IPS-18a (cell line): ENCODE measurements around the gene IFRD2.

ENCODE experiments used
- H3K27ac ChIP-seq: one replicate; pipeline ENCODE4 v1.5.1; 2013; ENCODE audit warnings: low read length
- H3K27me3 ChIP-seq: one replicate; pipeline ENCODE4 v1.6.1; 2013; ENCODE audit warnings: mild to moderate bottlenecking, low read length; ENCODE audit not compliant: control insufficient read depth, insufficient read depth
- H3K36me3 ChIP-seq: one replicate; pipeline ENCODE4 v1.6.1; 2013; ENCODE audit warnings: low read depth, low read length; ENCODE audit not compliant: control insufficient read depth
- H3K4me1 ChIP-seq: one replicate; pipeline ENCODE4 v1.6.1; 2013; ENCODE audit warnings: low read depth, low read length; ENCODE audit not compliant: control insufficient read depth
- H3K4me3 ChIP-seq: one replicate; pipeline ENCODE4 v1.5.1; 2013; ENCODE audit warnings: low read length
- H3K9ac ChIP-seq: one replicate; pipeline ENCODE4 v1.6.1; 2013; ENCODE audit warnings: mild to moderate bottlenecking, low read length, moderate library complexity
- H3K9me3 ChIP-seq: one replicate; pipeline ENCODE4 v1.6.1; 2013; ENCODE audit warnings: low read depth, low read length; ENCODE audit not compliant: control insufficient read depth

The IFRD2 gene

GRCh38 chr3:50292159-50293078, at the start of gene IFRD2:
IFRD2 (minus strand) TSS chr3:50292429; CDS start chr3:50292274, 155 bp downstream.
- H3K27me3 ChIP-seq, result no peaks in the 10 kb centered on the region
- H3K9me3 ChIP-seq, result no peaks in the 10 kb centered on the region
- peak within 1 kb of the TSS; percentile 93 for H3K4me3 ChIP-seq
- H3K4me1 ChIP-seq, result peaks cover 5% of the 10 kb centered on the region
- H3K9ac ChIP-seq, result peak within 1 kb of the TSS; percentile 88
- H3K27ac ChIP-seq, result peak within 1 kb of the TSS; percentile 6
- peaks cover 28% of the 10 kb centered on the region for H3K36me3 ChIP-seq

GRCh38 chr3:50341537-50341936, 49.3 kb upstream of the IFRD2 start:
- Histone ChIP-seq H3K27me3 (peaks cover 69% of the 10 kb centered on the region), H3K9ac (no peak overlapping the region)

GRCh38 chr3:50340448-50341329, 48.5 kb upstream of the IFRD2 start, which contains the start of gene RASSF1:
RASSF1 (minus strand) TSS chr3:50340836; CDS start chr3:50340805, 31 bp downstream.
- Histone ChIP-seq H3K27me3 (peaks cover 62% of the 10 kb centered on the region), H3K36me3 (no peaks in the 10 kb centered on the region), H3K9me3 (no peaks in the 10 kb centered on the region), H3K4me3 (peak within 1 kb of the TSS; percentile 8), H3K4me1 (peaks cover 5% of the 10 kb centered on the region), H3K9ac (no peak within 1 kb of the TSS), H3K27ac (no peak within 1 kb of the TSS)

More at GRCh38 chr3:50341537-50341936, 49.3 kb upstream of the IFRD2 start:
- Histone ChIP-seq H3K27ac (no peak overlapping the region), H3K36me3 (no peaks in the 10 kb centered on the region), H3K4me1 (no peaks in the 10 kb centered on the region), H3K9me3 (no peaks in the 10 kb centered on the region), H3K4me3 (no peak overlapping the region)

GRCh38 chr3:50340147-50340447, 47.9 kb upstream of the IFRD2 start:
- no peak overlapping the region for H3K9ac ChIP-seq
- H3K4me1 ChIP-seq, result peaks cover 5% of the 10 kb centered on the region
- peak overlapping the region; percentile 8 for H3K4me3 ChIP-seq
- H3K36me3 ChIP-seq, result no peaks in the 10 kb centered on the region
- H3K27me3 ChIP-seq, result peaks cover 59% of the 10 kb centered on the region
- no peaks in the 10 kb centered on the region for H3K9me3 ChIP-seq
- no peak overlapping the region for H3K27ac ChIP-seq

- H3K4me1 ChIP-seq, result peaks cover 5% of the 10 kb centered on the region
- H3K4me3 ChIP-seq, result no peak overlapping the region
- no peaks in the 10 kb centered on the region for H3K36me3 ChIP-seq
- no peak overlapping the region for H3K9ac ChIP-seq
- peaks cover 54% of the 10 kb centered on the region for H3K27me3 ChIP-seq
- H3K27ac ChIP-seq, result no peak overlapping the region
- H3K9me3 ChIP-seq, result no peaks in the 10 kb centered on the region
These were observed 47.4 kb upstream of the IFRD2 start for GRCh38 chr3:50339485-50340146.

GRCh38 chr3:50338965-50339364, 46.7 kb upstream of the IFRD2 start:
- Histone ChIP-seq H3K4me1 (peaks cover 5% of the 10 kb centered on the region), H3K36me3 (no peaks in the 10 kb centered on the region), H3K9me3 (no peaks in the 10 kb centered on the region), H3K27me3 (peaks cover 53% of the 10 kb centered on the region), H3K4me3 (no peak overlapping the region), H3K9ac (no peak overlapping the region), H3K27ac (no peak overlapping the region)

- H3K36me3 ChIP-seq, result peaks cover 1% of the 10 kb centered on the region
- H3K9me3 ChIP-seq, result no peaks in the 10 kb centered on the region
- peak overlapping the region; percentile 74 for H3K4me3 ChIP-seq
- peak overlapping the region; percentile 68 for H3K27ac ChIP-seq
- H3K4me1 ChIP-seq, result peaks cover 5% of the 10 kb centered on the region
- peaks cover 41% of the 10 kb centered on the region for H3K27me3 ChIP-seq
- peak overlapping the region; percentile 81 for H3K9ac ChIP-seq
These were observed 45.1 kb upstream of the IFRD2 start for GRCh38 chr3:50337175-50337861.

GRCh38 chr3:50336452-50337174, 44.4 kb upstream of the IFRD2 start:
- Histone ChIP-seq H3K9ac (peak overlapping the region; percentile 81), H3K4me1 (peaks cover 5% of the 10 kb centered on the region), H3K4me3 (peak overlapping the region; percentile 74), H3K27ac (peak overlapping the region; percentile 24), H3K27me3 (peaks cover 34% of the 10 kb centered on the region), H3K9me3 (no peaks in the 10 kb centered on the region), H3K36me3 (peaks cover 8% of the 10 kb centered on the region)

GRCh38 chr3:50334339-50335075, 42.3 kb upstream of the IFRD2 start:
- H3K36me3 ChIP-seq, result peaks cover 29% of the 10 kb centered on the region
- H3K4me3 ChIP-seq, result no peak overlapping the region
- no peak overlapping the region for H3K27ac ChIP-seq
- H3K9ac ChIP-seq, result no peak overlapping the region
- no peaks in the 10 kb centered on the region for H3K9me3 ChIP-seq
- peaks cover 13% of the 10 kb centered on the region for H3K27me3 ChIP-seq
- peaks cover 5% of the 10 kb centered on the region for H3K4me1 ChIP-seq
